DMS53 (cell line): ENCODE results near the gene C3orf52.

Source experiments
- DNase-seq: peaks from one replicate; lab custom pipeline; 2025; lab: John Stamatoyannopoulos, UW

The C3orf52 gene

DNA sequence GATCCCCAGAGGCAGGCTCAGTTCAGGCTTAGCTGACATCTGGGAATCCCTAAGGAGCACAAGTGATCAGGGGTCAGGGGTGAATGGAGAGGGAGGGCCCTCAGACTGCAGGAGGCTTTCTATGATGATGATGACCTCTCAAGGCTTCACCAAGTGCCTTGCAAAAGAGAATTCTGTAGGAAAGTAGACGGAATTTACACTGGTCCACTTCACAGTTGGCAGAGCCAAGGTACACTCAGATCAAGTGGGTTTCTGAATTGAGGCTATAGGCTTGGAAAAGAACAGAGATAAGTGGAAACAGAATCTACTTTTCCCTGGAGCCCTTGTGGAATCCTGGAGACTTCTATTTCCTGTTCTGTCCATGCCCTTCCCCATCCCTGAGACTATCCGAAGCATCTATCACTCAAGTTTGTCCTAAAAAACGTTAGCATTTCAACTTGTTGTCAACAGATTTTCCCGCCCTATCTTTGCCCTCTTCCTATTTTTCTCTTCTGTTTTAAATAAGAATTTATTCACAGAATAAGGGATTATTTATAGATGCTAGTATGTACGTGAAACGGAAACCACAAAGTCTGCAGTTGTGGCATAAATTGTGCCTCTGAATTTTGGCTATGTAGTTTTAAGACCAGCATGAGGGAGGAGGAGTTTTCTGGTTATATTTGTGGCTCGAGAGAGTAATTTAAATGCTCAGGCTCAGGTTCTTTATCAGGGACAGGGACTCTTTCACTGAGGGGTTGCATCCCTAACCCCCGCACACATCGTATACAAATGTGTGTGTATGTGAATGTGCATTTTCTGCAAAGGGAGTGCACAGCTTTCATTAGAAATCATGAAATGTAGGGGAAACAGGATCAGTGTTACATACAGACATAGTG is 34.0 kb downstream of the C3orf52 start:
- no peak for DNase-seq

DNA sequence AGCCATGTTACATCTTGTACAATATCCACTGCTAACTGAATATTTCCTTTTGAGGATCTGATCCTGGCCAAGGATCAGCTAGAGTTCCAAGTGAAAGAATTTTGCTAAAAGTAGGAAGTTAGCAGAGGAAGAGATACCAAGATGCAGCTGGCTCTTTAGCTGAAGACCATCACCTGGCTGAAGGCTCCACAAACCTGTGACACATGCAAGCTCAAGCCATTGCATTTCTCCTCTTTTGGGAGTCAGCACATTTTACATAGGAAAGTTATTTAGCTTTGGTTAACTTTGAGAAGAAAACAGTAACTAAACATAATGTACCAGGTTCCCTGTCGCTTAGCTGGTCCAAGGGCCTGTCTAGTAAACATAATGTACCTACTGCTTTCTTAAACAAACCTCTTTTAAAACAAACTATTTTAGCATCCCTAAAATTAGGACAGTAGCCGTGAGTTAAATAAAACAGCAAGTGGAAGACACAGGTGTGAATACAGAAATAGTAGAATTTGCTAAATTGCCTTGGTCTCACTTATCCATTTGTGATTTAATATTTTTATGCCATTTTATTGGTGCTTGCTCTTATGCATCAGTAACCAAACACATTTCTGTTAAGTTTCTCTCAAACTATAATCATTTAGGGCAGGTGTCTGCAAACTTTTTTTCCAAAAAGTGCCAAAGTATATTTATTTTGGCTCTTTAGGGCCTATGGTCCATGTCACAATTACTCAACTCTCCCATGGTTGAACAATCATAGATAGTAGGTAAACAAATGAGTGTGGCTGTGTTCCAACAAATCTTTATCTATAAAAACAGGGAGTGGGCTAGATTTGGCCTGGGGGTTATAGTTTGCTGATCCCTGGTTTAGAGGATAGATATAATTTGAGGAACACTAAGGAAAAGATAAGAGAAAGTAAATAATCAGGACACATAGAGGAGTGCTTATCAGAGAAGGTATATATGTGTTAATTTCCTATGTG is 35.7 kb downstream of the C3orf52 start:
- no peak for DNase-seq

DNA sequence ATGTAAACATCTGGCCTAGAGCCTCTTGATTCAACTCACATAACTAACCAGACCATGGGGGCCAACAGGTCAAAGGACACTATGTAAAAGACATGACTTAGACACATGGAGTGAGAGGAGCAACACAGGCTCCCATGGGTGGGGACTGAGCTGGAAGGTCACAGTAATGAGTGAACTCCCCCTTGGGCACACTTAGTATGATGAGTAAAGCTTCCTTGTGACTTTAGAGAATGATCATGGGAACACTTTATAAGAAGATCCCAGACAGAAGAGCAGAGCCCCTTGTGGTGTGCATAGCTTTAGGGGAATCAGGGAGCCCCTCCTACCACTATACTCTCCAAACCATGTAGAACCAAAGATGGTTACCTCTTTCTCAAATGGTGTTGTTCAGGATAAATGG is 36.7 kb downstream of the C3orf52 start:
- no peak for DNase-seq

- no peak for DNase-seq
These were observed 37.4 kb downstream of the C3orf52 start for GRCh38 chr3:112123548-112123947.

DNA sequence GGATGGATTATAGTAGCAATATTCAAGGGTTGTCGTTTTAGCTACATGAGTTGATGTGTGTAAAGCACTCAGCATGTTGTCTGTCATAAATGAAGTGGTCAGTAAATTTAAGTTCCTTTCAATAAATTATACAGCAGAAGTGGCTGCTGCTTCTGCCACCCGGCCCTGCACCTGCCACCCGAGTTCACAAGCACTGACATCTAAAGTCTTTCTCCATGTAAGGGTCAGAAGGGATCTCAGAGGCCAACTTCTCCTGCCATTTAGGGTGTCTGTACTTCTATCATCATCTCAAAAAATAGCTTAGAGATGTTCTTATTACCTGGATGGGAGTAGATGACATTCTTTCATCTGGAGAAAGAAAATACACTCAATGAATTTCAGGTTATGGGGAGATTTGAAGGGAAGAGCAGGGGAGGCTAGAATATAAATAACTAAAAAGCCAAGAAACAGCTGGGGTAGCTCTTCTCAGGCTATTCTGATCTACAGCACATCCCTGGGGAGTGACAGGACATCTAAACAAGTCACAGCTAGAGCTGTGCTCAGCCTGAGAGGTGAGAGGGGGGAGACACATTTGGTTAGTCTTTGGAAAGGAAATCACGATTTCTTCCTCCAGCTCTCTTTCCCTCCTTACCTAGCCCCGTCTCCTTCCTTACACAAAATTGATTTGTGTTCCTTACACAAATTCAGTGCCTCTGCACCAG is 38.9 kb downstream of the C3orf52 start:
- DNase-seq = peak; percentile 19

- DNase-seq = no peak
These were observed 40.3 kb downstream of the C3orf52 start for GRCh38 chr3:112126511-112126911.

DNA sequence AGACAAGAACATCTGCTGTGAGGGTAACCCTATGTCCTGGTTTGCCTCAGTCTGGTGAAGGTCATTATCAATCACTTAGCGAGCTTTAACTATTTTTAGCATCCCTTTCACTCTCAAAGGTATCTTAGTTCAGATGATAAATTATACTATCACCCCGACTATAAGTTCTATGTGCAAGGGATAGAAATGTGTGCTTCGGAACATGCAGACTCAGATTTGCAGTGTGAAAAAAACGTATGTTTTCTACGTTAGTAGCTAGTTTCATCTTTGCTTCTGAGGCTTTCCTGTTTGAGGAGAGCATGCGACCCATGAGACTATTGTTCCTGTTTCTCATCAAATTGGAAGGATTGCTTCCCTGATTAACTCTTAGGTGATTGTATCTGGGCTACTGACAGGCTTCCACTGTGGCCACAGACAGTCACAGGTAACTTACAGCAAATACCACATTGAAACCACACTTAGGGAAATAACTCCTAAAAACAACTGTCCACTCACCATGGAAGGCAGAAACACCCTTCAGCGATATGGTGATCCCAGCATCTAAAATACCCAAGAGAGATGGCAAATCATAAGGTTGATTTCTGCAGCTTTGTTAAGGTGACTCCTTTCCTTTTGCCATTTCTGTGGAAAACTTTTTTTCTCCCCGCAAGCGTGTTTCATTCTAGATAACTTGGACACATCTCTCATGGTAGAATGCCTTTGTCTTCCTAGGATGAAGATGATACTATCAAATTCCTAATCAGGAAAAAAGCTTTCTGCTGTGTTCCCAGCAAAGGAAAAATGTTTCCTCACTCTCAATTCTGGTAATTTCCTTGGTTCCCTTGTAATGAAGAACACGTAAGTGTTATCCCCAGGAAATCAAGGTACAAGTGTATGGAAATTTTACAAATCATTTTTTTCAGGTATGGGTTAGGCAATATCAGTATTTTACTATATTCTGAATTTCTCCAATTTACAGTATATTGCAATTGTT is 41.6 kb downstream of the C3orf52 start:
- DNase-seq = no peak

DNA sequence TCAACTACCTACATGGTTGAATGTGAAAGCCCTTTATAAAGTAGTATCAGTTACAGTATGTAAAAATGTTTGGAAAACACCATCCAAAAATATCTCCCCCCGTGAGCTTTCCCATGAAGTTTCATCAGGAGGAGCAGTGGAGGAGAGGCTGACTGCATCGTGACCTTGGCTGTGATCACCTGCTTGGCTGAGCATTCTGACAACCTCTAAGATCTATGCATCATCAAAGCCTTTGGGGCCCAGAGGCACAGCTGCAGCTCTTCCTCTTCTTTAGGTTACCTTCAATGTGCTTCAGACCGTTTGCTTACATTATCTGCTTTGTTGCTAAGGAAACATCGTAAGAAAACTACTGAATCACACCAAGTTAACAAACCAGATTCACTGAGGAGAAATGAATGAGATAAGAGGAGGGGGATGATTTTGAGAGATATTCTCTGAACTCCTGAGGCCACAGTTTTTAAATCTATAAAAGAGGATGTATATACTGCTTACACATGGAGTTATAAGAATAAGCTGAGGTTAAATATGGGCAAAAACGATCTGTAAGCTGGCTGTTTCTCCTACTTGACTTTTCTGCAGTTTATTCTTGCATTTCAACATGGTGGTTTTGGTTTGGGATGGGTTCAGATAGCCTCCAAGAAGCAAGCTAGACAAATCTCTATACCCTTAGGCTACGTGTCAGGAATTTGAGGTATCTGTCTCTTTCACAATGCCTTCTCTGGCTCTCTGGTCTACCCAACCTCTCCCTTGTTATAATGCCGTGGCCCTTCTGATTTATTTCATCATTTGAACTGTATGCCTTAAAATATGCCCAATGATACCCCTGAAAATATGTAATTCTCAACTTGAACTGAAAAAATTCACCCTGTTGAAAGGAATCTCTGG is 42.9 kb downstream of the C3orf52 start:
- peak; percentile 8 for DNase-seq

DNA sequence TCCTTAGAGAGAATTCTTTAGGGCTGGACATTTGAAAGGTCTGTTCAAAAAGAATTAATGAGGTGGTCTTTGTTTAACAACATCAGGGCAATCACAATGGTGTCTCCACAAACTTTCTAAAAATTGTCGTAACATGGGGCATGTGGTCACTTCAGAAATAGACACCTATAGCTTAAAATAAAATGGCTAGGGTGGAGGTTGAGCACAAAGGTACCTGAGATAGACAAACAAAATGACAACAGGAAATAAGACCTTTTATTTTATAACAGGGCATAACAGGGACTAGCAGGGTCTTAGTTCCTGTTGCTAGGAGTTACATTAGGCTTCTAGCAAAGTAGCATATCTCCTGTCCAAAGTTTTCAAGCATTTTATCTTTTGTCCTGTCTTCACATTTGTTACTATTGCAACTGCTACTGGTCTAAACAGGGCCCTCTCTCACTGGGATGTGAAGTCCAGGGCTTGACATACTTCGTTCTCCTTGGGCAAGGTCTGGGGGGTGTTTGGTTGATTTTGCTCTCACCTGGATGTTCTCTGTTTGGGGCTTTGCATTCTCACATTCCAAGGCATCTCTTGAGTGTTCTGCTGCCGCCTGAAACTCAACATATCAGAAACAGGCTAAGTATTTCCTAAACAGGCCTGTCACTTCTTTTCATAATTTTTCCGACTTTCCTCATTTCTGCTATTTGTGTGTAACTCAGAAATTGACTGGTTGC is 43.9 kb downstream of the C3orf52 start:
- DNase-seq = no peak

GRCh38 chr3:112130638-112130993 is 44.4 kb downstream of the C3orf52 start:
- DNase-seq = no peak

GRCh38 chr3:112131111-112131510 is 44.9 kb downstream of the C3orf52 start:
- no peak for DNase-seq

DNA sequence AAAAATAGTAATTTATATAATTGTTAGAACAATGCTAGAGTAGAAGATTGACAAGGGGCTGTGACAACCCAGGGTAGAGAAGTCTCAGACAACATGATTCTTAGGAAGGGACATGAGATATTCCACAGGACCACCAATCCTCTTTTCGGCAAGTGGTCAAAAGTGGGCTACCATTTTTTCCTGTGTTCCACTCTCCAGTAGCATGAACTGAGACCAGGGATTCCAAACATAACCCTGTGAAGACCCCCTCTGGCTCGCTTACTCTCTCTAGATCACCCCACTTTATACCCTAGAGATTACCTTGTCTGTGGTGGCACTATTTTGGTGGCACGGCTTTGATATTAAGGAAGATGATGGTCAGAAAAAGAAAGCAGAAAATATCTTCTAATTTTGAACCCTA is 45.9 kb downstream of the C3orf52 start:
- no peak for DNase-seq

DNA sequence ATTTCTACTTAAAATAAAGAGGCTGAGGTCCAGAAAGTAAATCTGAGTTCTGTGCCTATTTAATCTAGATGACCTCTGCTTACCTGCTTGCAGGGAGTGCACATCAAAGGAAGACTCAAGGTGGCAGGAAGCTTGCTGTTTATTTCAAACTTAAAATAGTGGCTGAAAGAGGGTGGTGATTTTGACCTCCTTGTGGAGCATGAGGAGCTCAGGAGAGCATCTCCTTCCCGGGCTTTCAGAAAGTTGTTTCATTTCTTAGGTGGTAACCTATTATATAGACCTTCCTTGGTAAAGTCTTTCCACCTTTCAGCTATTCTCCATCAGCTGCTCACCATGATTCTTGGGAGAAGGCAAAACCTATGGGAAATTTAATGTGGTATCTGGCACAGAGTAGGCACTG is 46.4 kb downstream of the C3orf52 start:
- no peak for DNase-seq

DNA sequence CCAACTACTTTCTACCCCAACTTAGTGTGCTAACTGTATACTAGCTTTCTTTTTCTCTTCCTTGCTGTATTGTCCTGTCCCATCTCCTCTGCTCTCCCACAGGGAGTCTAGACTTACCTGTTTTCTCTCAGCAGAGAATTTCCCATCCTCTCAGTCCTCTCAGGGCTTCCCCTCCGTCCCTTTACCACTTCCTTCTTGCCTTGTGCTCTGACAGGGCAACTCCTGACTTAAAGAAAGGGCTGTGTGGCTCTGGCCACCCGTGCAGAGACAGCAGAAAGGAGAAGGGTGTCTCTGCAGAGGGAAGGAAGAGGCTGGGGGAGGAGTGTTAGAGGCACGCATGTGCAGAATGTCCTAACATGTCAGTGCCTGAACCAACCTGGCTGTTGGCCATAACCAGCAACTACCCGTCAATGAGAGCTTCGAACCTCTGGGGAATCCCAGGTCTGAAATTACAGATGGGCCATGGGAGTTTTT is 46.8 kb downstream of the C3orf52 start, which contains the start of gene GCSAM:
Gene GCSAM (minus strand): TSS at position 274 of the 474 bp plus-strand sequence. CDS start 128 bp downstream, at position 146.
- DNase-seq = no peak

DNA sequence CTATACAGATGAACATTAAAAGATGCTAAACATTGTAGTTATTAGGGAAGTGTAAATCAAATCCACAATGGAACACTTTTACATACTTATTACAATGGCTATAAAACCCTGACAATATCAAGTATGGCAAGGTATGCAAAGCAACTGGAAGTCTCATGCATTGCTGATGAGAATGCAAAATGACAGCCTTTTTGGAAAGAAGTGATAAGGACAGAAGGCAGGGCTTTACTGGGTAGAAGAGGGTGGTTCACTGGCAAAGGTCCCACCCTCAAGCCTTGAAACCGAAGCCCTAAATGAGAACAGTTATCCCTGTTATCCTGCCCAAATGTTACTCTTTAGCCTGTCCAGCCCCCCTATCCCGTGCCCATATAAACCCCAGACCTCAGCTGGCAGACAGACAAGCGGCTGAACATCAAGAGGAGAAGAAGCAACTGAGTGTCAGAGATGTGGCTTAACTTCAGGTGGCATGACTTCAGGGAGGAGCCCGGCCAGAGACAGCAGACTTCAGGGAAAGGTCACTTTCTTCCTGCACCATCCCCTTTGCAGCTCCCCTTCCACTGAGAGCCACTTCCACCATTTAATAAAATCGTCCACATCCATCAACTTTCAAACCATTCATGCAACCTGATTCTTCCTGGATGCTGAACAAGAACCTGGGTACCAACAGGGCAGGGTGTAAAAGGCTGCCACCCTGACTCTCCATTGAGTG is 47.6 kb downstream of the C3orf52 start:
- DNase-seq = no peak

GRCh38 chr3:112134335-112135124 is 48.3 kb downstream of the C3orf52 start:
- DNase-seq = peak; percentile 2

GRCh38 chr3:112136046-112136445 is 49.9 kb downstream of the C3orf52 start:
- no peak for DNase-seq
